Skeletal muscle tissue (tissue), 4 donors: ENCODE data around the gene TCAIM. TPM values are rescaled to one million over a fixed set of nuclear protein-coding genes. Genes with fewer than 3 reads are reported as not detected.
"Not testable (repeated sequence)": the region's sequence is repeated elsewhere in the genome, so short reads cannot be mapped to it uniquely, and the experiment has no call there.

Source experiments
- H3K27ac ChIP-seq: one replicate; pipeline ENCODE4 v1.7.0; 2013; ENCODE audit warnings: mild to moderate bottlenecking, low read depth, low read length, inconsistent platforms
- H3K27me3 ChIP-seq, 3 donors: one replicate each; pipeline ENCODE4 v1.7.0; 2013; ENCODE audit warnings: low read length in 3 of 3; ENCODE audit not compliant: control insufficient read depth in 3 of 3, insufficient read depth in 3 of 3
- H3K36me3 ChIP-seq, 3 donors: one replicate each; pipeline ENCODE4 v1.7.0; 2013; ENCODE audit warnings: low read length in 3 of 3; ENCODE audit not compliant: control insufficient read depth in 3 of 3, insufficient read depth in 3 of 3
- H3K4me1 ChIP-seq, 3 donors: one replicate each; pipeline ENCODE4 v1.7.0; 2013; ENCODE audit warnings: low read length in 3 of 3, mild to moderate bottlenecking in 3 of 3; ENCODE audit not compliant: control insufficient read depth in 3 of 3, insufficient read depth in 3 of 3
- H3K4me3 ChIP-seq, 3 donors: one replicate each; pipeline ENCODE4 v1.7.0; 2013; ENCODE audit warnings: low read length in 3 of 3
- H3K9ac ChIP-seq, 3 donors: one replicate each; pipeline ENCODE4 v1.7.0; 2013; ENCODE audit warnings: low read length in 3 of 3, mild to moderate bottlenecking in 3 of 3, moderate library complexity in 2 of 3, low read depth in 1 of 3
- H3K9me3 ChIP-seq, 3 donors: one replicate each; pipeline ENCODE4 v1.7.0; 2013; ENCODE audit warnings: low read length in 3 of 3; ENCODE audit not compliant: control insufficient read depth in 3 of 3
- total RNA-seq: library from RNA; depleted of rRNA; stranded (reverse); fragments of >200 nt; gene quantifications from one replicate; pipeline ENCODE4 v1.2.3, GENCODE V29; 2014
- donor health status: Osteomylitis.

The TCAIM gene
- total RNA-seq, 1 donor from 2014 or later, result 20.9 TPM

- no peak overlapping the region for H3K4me3 ChIP-seq
- H3K4me1 ChIP-seq, result no peaks in the 10 kb centered on the region
Measured at GRCh38 chr3:44375450-44375849, 36.9 kb downstream of the TCAIM start.

GRCh38 chr3:44387404-44387803 lies 48.8 kb downstream of the TCAIM start:
- no peaks in the 10 kb centered on the region for H3K27me3 ChIP-seq
- H3K9ac ChIP-seq, result no peak overlapping the region
- H3K4me3 ChIP-seq, result no peak overlapping the region
- peaks cover 4 to 8% (median 8%) of the 10 kb centered on the region in 3 donors for H3K36me3 ChIP-seq
- H3K27ac ChIP-seq, result no peak overlapping the region
- no peaks in the 10 kb centered on the region for H3K4me1 ChIP-seq
- H3K9me3 ChIP-seq, result peaks cover 0 to 8% (median 3%) of the 10 kb centered on the region in 3 donors

More at GRCh38 chr3:44375450-44375849, 36.9 kb downstream of the TCAIM start:
- Histone ChIP-seq H3K9ac (no peak overlapping the region), H3K9me3 (peaks cover 0 to under 1% (median 0%) of the 10 kb centered on the region in 3 donors), H3K36me3 (peaks cover 0 to 5% (median 0%) of the 10 kb centered on the region in 3 donors), H3K27me3 (no peaks in the 10 kb centered on the region), H3K27ac (no peak overlapping the region)

GRCh38 chr3:44392489-44392888 lies 53.9 kb downstream of the TCAIM start:
- Histone ChIP-seq H3K9ac (no peak overlapping the region), H3K4me1 (no peaks in the 10 kb centered on the region), H3K27me3 (no peaks in the 10 kb centered on the region), H3K4me3 (no peak overlapping the region), H3K9me3 (no peaks in the 10 kb centered on the region), H3K36me3 (peaks cover 6 to 15% (median 6%) of the 10 kb centered on the region in 3 donors), H3K27ac (no peak overlapping the region)

GRCh38 chr3:44395714-44396113 lies 57.1 kb downstream of the TCAIM start:
- Histone ChIP-seq H3K36me3 (peaks cover 6 to 18% (median 6%) of the 10 kb centered on the region in 3 donors), H3K4me3 (no peak overlapping the region), H3K4me1 (no peaks in the 10 kb centered on the region), H3K9ac (no peak overlapping the region), H3K27ac (no peak overlapping the region), H3K27me3 (no peaks in the 10 kb centered on the region), H3K9me3 (no peaks in the 10 kb centered on the region)

GRCh38 chr3:44396200-44397171 lies 57.9 kb downstream of the TCAIM start:
- Histone ChIP-seq H3K27ac (no peak overlapping the region), H3K9ac (no peak overlapping the region), H3K9me3 (no peaks in the 10 kb centered on the region), H3K4me1 (no peaks in the 10 kb centered on the region), H3K4me3 (no peak overlapping the region), H3K36me3 (peaks cover 6 to 21% (median 10%) of the 10 kb centered on the region in 3 donors), H3K27me3 (no peaks in the 10 kb centered on the region)

- peaks cover 7 to 26% (median 14%) of the 10 kb centered on the region in 3 donors for H3K36me3 ChIP-seq
- H3K27ac ChIP-seq, H3K27me3 ChIP-seq: not testable (repeated sequence)
Measured at GRCh38 chr3:44398271-44398670, 59.7 kb downstream of the TCAIM start.

GRCh38 chr3:44398853-44399252 lies 60.3 kb downstream of the TCAIM start:
- H3K27me3 ChIP-seq, result no peaks in the 10 kb centered on the region
- H3K36me3 ChIP-seq, result peaks cover 7 to 26% (median 13%) of the 10 kb centered on the region in 3 donors
- H3K4me3 ChIP-seq, result no peak overlapping the region
- H3K27ac ChIP-seq, result no peak overlapping the region
- H3K9ac ChIP-seq, result no peak overlapping the region
- no peaks in the 10 kb centered on the region for H3K4me1 ChIP-seq
- no peaks in the 10 kb centered on the region for H3K9me3 ChIP-seq

More at GRCh38 chr3:44398271-44398670, 59.7 kb downstream of the TCAIM start:
- not testable (repeated sequence) for H3K9me3 ChIP-seq, H3K4me1 ChIP-seq, H3K4me3 ChIP-seq, H3K9ac ChIP-seq

GRCh38 chr3:44400771-44401170 lies 62.2 kb downstream of the TCAIM start:
- H3K4me1 ChIP-seq, result no peaks in the 10 kb centered on the region
- no peak overlapping the region for H3K27ac ChIP-seq
- no peaks in the 10 kb centered on the region for H3K9me3 ChIP-seq
- H3K9ac ChIP-seq, result no peak overlapping the region
- no peaks in the 10 kb centered on the region for H3K27me3 ChIP-seq
- no peak overlapping the region for H3K4me3 ChIP-seq
- H3K36me3 ChIP-seq, result peaks cover 4 to 29% (median 20%) of the 10 kb centered on the region in 3 donors

GRCh38 chr3:44402548-44402947 lies 64.0 kb downstream of the TCAIM start:
- H3K9me3 ChIP-seq, result no peaks in the 10 kb centered on the region
- H3K36me3 ChIP-seq, result peaks cover 7 to 23% (median 17%) of the 10 kb centered on the region in 3 donors
- H3K9ac ChIP-seq, result no peak overlapping the region
- H3K4me3 ChIP-seq, result no peak overlapping the region
- H3K27me3 ChIP-seq, result no peaks in the 10 kb centered on the region
- no peaks in the 10 kb centered on the region for H3K4me1 ChIP-seq
- H3K27ac ChIP-seq, result no peak overlapping the region
